Nephron (organoid): ENCODE measurements around the gene BCL7A.
A peak's percentile ranks its signal among the peaks of the same experiment; 100 is the strongest.

Experiments
- H3K27ac Mint-ChIP-seq, 3 experiments: 2 replicates each; pipeline ENCODE4 v1.8.0; 2020; ENCODE audit warnings: mixed read lengths in 3 of 3, mild to moderate bottlenecking in 2 of 3, moderate library complexity in 1 of 3
- H3K27me3 Mint-ChIP-seq: 2 replicates; pipeline ENCODE4 v1.8.0; 2021; ENCODE audit warnings: low read depth, mild to moderate bottlenecking, moderate library complexity, mixed read lengths
- H3K36me3 Mint-ChIP-seq: 2 replicates; pipeline ENCODE4 v1.8.0; 2020; ENCODE audit warnings: low read depth, mixed read lengths
- H3K4me1 Mint-ChIP-seq: 2 replicates; pipeline ENCODE4 v1.8.0; 2020; ENCODE audit warnings: mixed read lengths
- H3K4me3 Mint-ChIP-seq, 3 experiments: 2 replicates each; pipeline ENCODE4 v1.8.0; 2020; ENCODE audit warnings: mild to moderate bottlenecking in 3 of 3, mixed read lengths in 3 of 3, moderate library complexity in 2 of 3
- H3K9me3 Mint-ChIP-seq: 2 replicates; pipeline ENCODE4 v1.8.0; 2020; ENCODE audit warnings: mixed read lengths
- TF ChIP-seq, protein P1 (sequence below), 3 experiments: fragments of 200-600 bp; sonication (generic); IDR thresholded peaks; one replicate each; pipeline ENCODE4 v1.5.0; 2021; ENCODE audit warnings: antibody characterized with exemption in 3 of 3; ENCODE audit not compliant: unreplicated experiment in 3 of 3

BCL7A gene

DNA sequence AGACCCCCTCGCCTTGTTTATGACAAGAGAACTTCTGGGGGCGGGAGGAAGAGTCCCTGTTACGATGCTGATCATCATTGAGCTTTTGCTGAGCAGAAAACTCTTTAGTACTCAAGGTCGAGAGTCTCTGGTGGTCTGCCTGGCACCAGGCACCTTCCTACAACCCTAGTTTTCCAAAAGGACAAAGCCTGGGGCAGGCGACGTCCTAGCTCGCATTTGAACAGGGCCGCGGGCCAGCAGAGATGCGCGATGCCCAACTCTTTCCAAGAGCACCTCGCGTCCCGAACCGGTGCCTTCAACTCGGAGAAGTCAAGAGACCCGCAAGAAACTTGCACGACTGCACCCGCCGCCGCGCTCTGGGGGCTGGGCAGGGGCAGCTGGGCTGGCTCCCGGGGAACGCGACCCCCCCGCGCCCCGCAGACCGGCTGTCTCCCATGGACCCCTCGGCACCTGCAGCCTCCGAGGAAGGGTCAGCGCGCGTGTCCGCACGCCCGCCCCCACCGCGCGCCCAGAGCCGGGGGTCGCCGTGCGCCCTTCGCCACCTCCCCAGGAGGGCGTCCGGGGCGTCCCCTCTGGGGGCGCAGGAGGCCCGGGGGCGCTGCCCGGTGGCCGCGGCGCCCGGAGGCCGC is 377 bp upstream of the BCL7A start:
- Mint-ChIP-seq H3K4me3 (peak overlapping the region; percentile 89 to 98 (median 97)), H3K36me3 (peaks cover 7% of the 10 kb centered on the region), H3K27ac (peak overlapping the region; percentile 92 to 99 (median 94)), H3K27me3 (peaks cover 15% of the 10 kb centered on the region), H3K4me1 (peaks cover 5% of the 10 kb centered on the region), H3K9me3 (peaks cover 22% of the 10 kb centered on the region)
- TF ChIP-seq, protein P1, sequence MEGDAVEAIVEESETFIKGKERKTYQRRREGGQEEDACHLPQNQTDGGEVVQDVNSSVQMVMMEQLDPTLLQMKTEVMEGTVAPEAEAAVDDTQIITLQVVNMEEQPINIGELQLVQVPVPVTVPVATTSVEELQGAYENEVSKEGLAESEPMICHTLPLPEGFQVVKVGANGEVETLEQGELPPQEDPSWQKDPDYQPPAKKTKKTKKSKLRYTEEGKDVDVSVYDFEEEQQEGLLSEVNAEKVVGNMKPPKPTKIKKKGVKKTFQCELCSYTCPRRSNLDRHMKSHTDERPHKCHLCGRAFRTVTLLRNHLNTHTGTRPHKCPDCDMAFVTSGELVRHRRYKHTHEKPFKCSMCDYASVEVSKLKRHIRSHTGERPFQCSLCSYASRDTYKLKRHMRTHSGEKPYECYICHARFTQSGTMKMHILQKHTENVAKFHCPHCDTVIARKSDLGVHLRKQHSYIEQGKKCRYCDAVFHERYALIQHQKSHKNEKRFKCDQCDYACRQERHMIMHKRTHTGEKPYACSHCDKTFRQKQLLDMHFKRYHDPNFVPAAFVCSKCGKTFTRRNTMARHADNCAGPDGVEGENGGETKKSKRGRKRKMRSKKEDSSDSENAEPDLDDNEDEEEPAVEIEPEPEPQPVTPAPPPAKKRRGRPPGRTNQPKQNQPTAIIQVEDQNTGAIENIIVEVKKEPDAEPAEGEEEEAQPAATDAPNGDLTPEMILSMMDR (IDR thresholded peaks at IDR 0.05; ENCODE audit: unreplicated experiment in 3 of 3): no peak

GRCh38 chr12:122022393-122023338 is 982 bp downstream of the BCL7A start:
- H3K9me3 Mint-ChIP-seq: peaks cover 17% of the 10 kb centered on the region
- H3K4me1 Mint-ChIP-seq: peaks cover 11% of the 10 kb centered on the region
- H3K27ac Mint-ChIP-seq: peak overlapping the region; percentile 98 to 99 (median 99)
- TF ChIP-seq, protein P1 (IDR thresholded peaks at IDR 0.05; ENCODE audit: unreplicated experiment in 3 of 3): no peak
- H3K27me3 Mint-ChIP-seq: peaks cover 15% of the 10 kb centered on the region
- peak overlapping the region; percentile 94 to 99 (median 99) for H3K4me3 Mint-ChIP-seq
- peaks cover 4% of the 10 kb centered on the region for H3K36me3 Mint-ChIP-seq

DNA sequence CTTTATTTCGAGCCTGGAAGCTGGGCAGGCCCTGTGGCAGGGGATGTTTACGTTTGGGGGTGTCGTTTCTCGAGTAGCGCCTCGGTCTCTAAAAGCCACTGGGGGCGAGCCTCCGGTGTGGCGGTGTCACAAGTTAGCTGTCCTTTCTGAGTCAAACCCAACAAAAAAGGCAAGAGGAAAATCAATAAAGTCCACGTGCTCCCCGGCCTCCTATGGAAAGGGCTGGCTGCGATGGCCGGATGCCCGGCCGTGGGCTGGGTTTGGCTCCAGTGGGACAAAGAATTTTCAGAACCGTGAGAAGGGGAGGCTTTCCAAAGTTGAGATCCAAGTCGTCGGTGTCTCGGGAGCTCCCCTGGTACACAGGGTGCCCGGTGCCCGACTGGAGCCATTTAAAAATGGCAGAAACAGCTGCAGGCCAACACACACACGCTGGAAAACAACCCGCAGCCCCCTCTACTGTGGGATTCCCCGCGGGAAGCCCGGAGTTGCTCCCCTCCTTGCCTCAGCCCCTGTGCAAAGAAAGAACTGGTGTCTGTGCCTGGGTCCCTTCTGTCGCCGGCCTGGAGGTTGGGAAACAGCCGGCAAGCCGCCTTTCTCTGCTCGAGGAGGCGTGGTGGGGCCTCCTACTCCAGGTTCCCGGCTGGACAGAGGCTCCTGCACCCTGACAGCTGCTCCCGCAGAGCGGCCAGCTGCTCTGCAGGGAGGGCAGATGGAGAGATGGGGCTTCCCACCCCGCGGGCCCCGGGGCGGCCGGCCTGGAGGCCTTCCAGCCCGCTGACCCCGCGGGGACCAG is 1.9 kb downstream of the BCL7A start:
- Mint-ChIP-seq H3K36me3 (peaks cover 4% of the 10 kb centered on the region), H3K27me3 (peaks cover 15% of the 10 kb centered on the region), H3K4me1 (peaks cover 16% of the 10 kb centered on the region), H3K9me3 (peaks cover 12% of the 10 kb centered on the region), H3K27ac (peak overlapping the region; percentile 98 to 99 (median 99)), H3K4me3 (peak overlapping the region; percentile 94 to 99 (median 99))
- TF ChIP-seq, protein P1 (IDR thresholded peaks at IDR 0.05; ENCODE audit: unreplicated experiment in 3 of 3): no peak

DNA sequence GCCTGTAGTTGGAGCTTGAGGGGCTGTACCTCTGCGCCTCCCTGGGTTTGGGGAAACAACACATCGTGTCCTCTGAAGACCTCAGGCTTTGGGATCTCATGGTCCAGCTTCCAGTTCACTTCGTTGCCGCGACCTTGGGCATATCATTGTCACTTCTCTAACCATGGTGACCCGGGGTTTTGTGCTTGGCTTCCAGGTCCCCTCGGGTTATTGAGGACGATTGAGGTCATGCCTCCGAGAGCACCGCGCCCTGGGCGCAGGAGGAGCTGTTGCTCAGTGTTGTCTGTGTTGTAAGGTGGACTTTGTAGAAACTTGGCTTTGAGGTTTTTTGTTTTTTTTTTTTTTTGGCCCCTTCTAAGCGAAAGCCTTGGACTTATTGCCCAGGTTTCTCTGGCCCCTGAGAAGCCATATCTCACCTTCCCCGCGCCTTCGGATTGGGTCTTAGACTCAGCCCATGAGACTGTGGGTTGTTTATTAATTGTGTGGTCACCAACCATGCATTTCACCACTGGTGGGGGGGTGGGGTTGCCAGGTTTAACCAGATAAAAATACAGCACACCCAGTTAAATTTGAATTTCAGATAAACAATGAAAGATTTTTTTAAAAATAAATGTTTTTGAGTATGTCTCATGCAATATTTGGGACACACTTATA is 2.6 kb downstream of the BCL7A start:
- peaks cover 4% of the 10 kb centered on the region for H3K36me3 Mint-ChIP-seq
- peaks cover 20% of the 10 kb centered on the region for H3K4me1 Mint-ChIP-seq
- H3K27ac Mint-ChIP-seq: peak overlapping the region; percentile 82 to 99 (median 98)
- TF ChIP-seq, protein P1 (IDR thresholded peaks at IDR 0.05; ENCODE audit: unreplicated experiment in 3 of 3): no peak
- peaks cover 11% of the 10 kb centered on the region for H3K27me3 Mint-ChIP-seq
- H3K4me3 Mint-ChIP-seq: peak overlapping the region; percentile 70 to 81 (median 78)
- H3K9me3 Mint-ChIP-seq: peaks cover 8% of the 10 kb centered on the region

GRCh38 chr12:122026706-122027333 is 5.1 kb downstream of the BCL7A start:
- Mint-ChIP-seq H3K9me3 (no peaks in the 10 kb centered on the region), H3K27me3 (peaks cover 4% of the 10 kb centered on the region), H3K36me3 (no peaks in the 10 kb centered on the region), H3K27ac (peak overlapping the region in 2 of 3 experiments; percentile 47 to 70), H3K4me3 (peak overlapping the region in 2 of 3 experiments; percentile 25 to 26), H3K4me1 (peaks cover 20% of the 10 kb centered on the region)
- TF ChIP-seq, protein P1 (IDR thresholded peaks at IDR 0.05; ENCODE audit: unreplicated experiment in 3 of 3): no peak
